Stimulated activated CD4-positive, alpha-beta T cell treated with anti-CD3 and anti-CD28 coated beads, Interleukin-12 subunit alpha, Interleukin-12 subunit beta, amount 100 ng/mL, for 4 hours (primary cell): ENCODE measurements around the gene MARCHF5.
"Not testable (repeated sequence)": the region's sequence is repeated elsewhere in the genome, so short reads cannot be mapped to it uniquely, and the experiment has no call there.

Experiments
- DNase-seq: peaks from one replicate; pipeline ENCODE4 v3.0.0-alpha.2; 2020

MARCHF5 gene

GRCh38 chr10:92393173-92393572, 102.2 kb downstream of the MARCHF5 start:
- DNase-seq = not testable (repeated sequence)

- DNase-seq = no peak
These were observed 104.3 kb downstream of the MARCHF5 start for GRCh38 chr10:92395271-92395670.

GRCh38 chr10:92402234-92402633, 111.3 kb downstream of the MARCHF5 start:
- not testable (repeated sequence) for DNase-seq
